Measurements from ENCODE around the gene ZG16B.

ZG16B gene

DNA sequence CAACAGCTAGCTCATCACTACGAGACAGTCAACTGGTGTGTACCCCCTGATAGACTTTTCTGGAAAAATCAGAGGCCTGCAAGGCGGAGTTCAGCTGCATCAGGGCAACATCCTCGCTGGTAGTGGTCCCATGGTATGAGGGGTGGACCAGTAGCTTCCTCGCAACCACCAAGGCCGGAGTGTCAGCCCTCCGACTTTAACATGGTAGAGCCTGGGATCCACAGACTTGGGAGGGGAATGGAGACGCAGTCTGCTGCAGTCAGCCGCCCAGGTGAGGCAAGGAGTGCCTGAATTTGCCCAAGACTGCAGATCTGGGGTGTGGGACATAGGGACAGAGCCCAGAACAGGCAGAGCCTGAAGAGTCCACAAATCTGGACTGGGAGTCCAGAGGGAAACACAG is 13.4 kb downstream of the ZG16B start:
- no peak for TF ChIP-seq Cebpa-rat (IDR thresholded peaks at IDR 0.05)
- Histone ChIP-seq H3K27ac (peak overlapping the region in 1 of 11 experiments; percentile 9; a peak in 1 of 22 replicates), H3K36me3 (no peaks in the 10 kb centered on the region), H3K4me1 (peaks cover 22 to 43% (median 35%) of the 10 kb centered on the region in 10 experiments), H3K27me3 (no peaks in the 10 kb centered on the region), H4K20me1 (0 out of 22 replicates have a peak, but pooled peaks cover 0 to 1% (median 0%) of the 10 kb centered on the region in 11 experiments), H3K4me2 (no peak overlapping the region), H3K9me3 (replicated peaks in 1 of 11) (no peaks in the 10 kb centered on the region), H3K4me3 (no peak overlapping the region), H3K9ac (no peak overlapping the region)

DNA sequence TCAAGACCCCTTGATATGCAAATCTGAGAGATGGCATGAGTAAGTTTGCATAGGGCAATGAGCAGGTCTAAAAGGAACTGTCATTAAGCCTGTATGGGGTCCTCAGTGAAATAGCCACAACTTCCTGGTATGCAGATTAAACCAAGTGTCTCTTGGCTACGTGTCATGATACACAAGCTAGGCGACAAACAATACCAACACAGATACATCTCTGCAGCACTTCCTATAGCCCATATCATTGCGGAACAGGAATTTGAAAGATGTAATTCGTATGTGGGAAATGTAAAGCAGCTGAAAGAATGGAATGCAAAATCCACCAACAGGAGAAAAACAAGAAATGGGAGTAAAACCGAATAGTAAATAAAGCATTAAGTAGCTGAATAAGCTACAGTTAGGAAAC is 15.0 kb downstream of the ZG16B start:
- Histone ChIP-seq H3K9ac (no peak overlapping the region), H3K27ac (no peak overlapping the region), H3K4me2 (peak overlapping the region in 2 of 11 experiments; percentile 13 to 24; a peak in 1 of 22 replicates), H3K36me3 (no peaks in the 10 kb centered on the region), H4K20me1 (no peaks in the 10 kb centered on the region), H3K9me3 (replicated peaks in 1 of 11) (no peaks in the 10 kb centered on the region), H3K4me1 (peaks cover 22 to 36% (median 29%) of the 10 kb centered on the region in 10 experiments), H3K4me3 (no peak overlapping the region), H3K27me3 (no peaks in the 10 kb centered on the region)
- TF ChIP-seq Cebpa-rat (IDR thresholded peaks at IDR 0.05), result no peak

- Histone ChIP-seq H3K27me3 (no peaks in the 10 kb centered on the region), H3K4me1 (peaks cover 11 to 20% (median 13%) of the 10 kb centered on the region in 10 experiments), H3K36me3 (no peaks in the 10 kb centered on the region), H3K4me2 (no peak overlapping the region), H3K9me3 (replicated peaks in 1 of 11) (no peaks in the 10 kb centered on the region), H3K9ac (no peak overlapping the region), H3K27ac (no peak overlapping the region), H4K20me1 (no peaks in the 10 kb centered on the region), H3K4me3 (no peak overlapping the region)
- no peak for TF ChIP-seq Cebpa-rat (IDR thresholded peaks at IDR 0.05)
Observed at GRCh38 chr16:2846511-2847310, 16.6 kb downstream of the ZG16B start.

- Histone ChIP-seq H3K9me3 (replicated peaks in 1 of 11) (peaks cover 0 to 13% (median 13%) of the 10 kb centered on the region in 11 experiments; a peak in 18 of 22 replicates), H3K27me3 (no peaks in the 10 kb centered on the region), H3K4me2 (0 out of 22 replicates have a peak overlapping the region, but pooled peaks of 1 of the 11 experiments have one; percentile 5), H3K4me1 (peaks cover 0 to 7% (median 0%) of the 10 kb centered on the region in 10 experiments; a peak in 1 of 20 replicates), H3K4me3 (no peak overlapping the region), H3K9ac (no peak overlapping the region), H4K20me1 (no peaks in the 10 kb centered on the region), H3K36me3 (no peaks in the 10 kb centered on the region), H3K27ac (no peak overlapping the region)
- TF ChIP-seq Cebpa-rat (IDR thresholded peaks at IDR 0.05), result no peak
Observed at GRCh38 chr16:2848933-2849725, 19.0 kb downstream of the ZG16B start.

DNA sequence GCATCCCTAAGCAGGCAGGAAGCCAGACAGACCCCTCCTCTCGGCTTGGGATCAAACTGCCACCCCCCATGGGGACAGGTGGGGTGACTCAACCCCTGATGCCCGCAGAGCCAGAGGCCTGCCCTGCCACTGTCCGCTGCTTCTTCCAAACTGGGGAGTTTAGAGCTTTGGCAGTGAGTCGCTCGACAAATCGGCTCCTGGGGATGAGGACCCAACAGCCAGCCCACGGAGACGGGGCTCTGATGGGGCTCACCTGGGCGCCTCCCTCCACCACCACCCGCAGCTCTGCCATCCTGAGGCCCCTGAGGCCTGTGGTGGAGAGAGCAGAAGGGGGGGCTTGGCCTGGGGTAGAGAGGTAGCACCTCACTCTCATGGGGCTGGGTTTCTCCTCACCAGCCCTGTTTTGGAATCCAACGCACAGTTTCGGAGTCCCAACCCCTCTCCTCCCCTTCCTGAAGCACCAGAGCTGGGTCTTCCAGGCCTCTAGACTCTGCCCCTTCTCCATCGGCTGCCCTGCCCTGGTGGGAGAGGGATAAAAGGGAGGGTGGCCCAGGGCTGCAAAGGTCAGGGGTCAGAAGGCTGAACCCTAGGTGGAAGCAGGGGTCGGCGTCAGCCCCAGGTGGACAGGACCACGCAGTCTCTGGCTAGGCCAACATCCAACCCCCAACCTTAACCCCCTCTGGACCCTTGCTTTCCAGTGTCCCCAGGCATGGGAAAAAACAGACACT is 22.1 kb downstream of the ZG16B start:
- H3K36me3 ChIP-seq, result no peaks in the 10 kb centered on the region
- H3K4me2 ChIP-seq, result no peak overlapping the region
- no peak overlapping the region for H3K27ac ChIP-seq
- H4K20me1 ChIP-seq, result 0 out of 22 replicates have a peak, but pooled peaks cover 0 to 3% (median 0%) of the 10 kb centered on the region in 11 experiments
- peaks cover 6 to 22% (median 14%) of the 10 kb centered on the region in 11 experiments for H3K27me3 ChIP-seq
- peaks cover 0 to 3% (median under 1%) of the 10 kb centered on the region in 10 experiments; a peak in 3 of 20 replicates for H3K4me1 ChIP-seq
- H3K4me3 ChIP-seq, result no peak overlapping the region
- TF ChIP-seq Cebpa-rat (IDR thresholded peaks at IDR 0.05), result no peak
- peaks cover 7 to 23% (median 20%) of the 10 kb centered on the region in 11 experiments; a peak in 20 of 22 replicates for H3K9me3 ChIP-seq (replicated peaks in 1 of 11)
- no peak overlapping the region for H3K9ac ChIP-seq

GRCh38 chr16:2852731-2853507 is 22.8 kb downstream of the ZG16B start:
- Histone ChIP-seq H4K20me1 (peaks cover 0 to 5% (median 0%) of the 10 kb centered on the region in 11 experiments; a peak in 1 of 22 replicates), H3K27ac (no peak overlapping the region), H3K4me3 (no peak overlapping the region), H3K9me3 (replicated peaks in 1 of 11) (peaks cover 7 to 23% (median 20%) of the 10 kb centered on the region in 11 experiments; a peak in 20 of 22 replicates), H3K36me3 (no peaks in the 10 kb centered on the region), H3K27me3 (peaks cover 14 to 29% (median 21%) of the 10 kb centered on the region in 11 experiments), H3K4me1 (peaks cover 0 to 10% (median 7%) of the 10 kb centered on the region in 10 experiments; a peak in 11 of 20 replicates), H3K9ac (no peak overlapping the region), H3K4me2 (no peak overlapping the region)
- no peak for TF ChIP-seq Cebpa-rat (IDR thresholded peaks at IDR 0.05)

DNA sequence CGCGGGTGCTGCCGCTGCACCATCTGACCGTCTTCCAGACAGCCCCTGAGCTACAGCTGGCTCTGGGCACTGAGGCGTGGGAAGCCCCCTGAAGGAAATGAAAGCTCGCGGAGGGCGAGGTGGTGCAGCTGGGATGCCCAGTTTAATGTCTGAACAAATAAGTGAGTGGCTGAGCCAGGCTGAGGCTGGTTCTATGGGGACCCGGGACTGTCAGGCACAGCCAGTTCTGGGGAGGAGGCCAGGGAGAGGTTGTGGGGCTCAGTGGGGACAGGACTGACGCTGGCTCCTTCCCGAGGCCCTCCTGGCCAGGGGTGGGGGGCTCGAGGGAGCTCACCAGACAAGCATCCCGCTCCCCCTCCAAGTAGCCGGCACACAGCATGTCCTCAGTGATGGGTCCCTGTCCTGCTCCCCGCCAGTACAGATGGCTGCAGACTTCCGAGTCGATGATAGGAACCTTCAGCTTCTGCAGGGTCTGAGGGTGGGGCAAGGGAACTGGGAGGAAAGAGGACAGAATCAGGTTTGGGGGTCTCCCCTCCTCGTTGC is 23.5 kb downstream of the ZG16B start:
- H3K9me3 ChIP-seq (replicated peaks in 1 of 11), result peaks cover 7 to 23% (median 20%) of the 10 kb centered on the region in 11 experiments; a peak in 20 of 22 replicates
- no peak overlapping the region for H3K4me3 ChIP-seq
- peaks cover 21 to 36% (median 28%) of the 10 kb centered on the region in 11 experiments for H3K27me3 ChIP-seq
- H4K20me1 ChIP-seq, result peaks cover 0 to 8% (median 0%) of the 10 kb centered on the region in 11 experiments; a peak in 2 of 22 replicates
- no peak overlapping the region for H3K27ac ChIP-seq
- H3K9ac ChIP-seq, result no peak overlapping the region
- H3K4me2 ChIP-seq, result no peak overlapping the region
- peaks cover 6 to 17% (median 14%) of the 10 kb centered on the region in 10 experiments; a peak in 13 of 20 replicates for H3K4me1 ChIP-seq
- no peak for TF ChIP-seq Cebpa-rat (IDR thresholded peaks at IDR 0.05)
- no peaks in the 10 kb centered on the region for H3K36me3 ChIP-seq
